Panc1 (cell line): ENCODE results near the gene NCAM2. TPM values are rescaled to one million over a fixed set of nuclear protein-coding genes. Genes with fewer than 3 reads are reported as not detected.

Source experiments
- ATAC-seq: fragments of 200-7000 bp; cut with Tn5 transposase; 2 replicates; pipeline ENCODE4 v1.9.1; 2020; ENCODE audit warnings: mild to moderate bottlenecking, moderate library complexity
- BruUV-seq: library from RNA; stranded (reverse); fragments of 400-500 nt; replicated peaks from 2 replicates; lab custom pipeline; 2021; lab: Mats Ljungman, UMichigan
- CTCF ChIA-PET: fragments of 300-600 bp; sonication (Branson Sonifier 250); formaldehyde crosslinking; loops from one replicate; lab custom pipeline; 2022; ENCODE audit warnings: antibody characterized with exemption; lab: Charles Lee
- POLR2A ChIA-PET: fragments of 300-600 bp; sonication (Branson Sonifier 250); formaldehyde crosslinking; loops from one replicate; lab custom pipeline; 2022; ENCODE audit warnings: antibody characterized with exemption; lab: Charles Lee
- DNase-seq: peaks from one replicate; pipeline ENCODE4 v3.0.0-alpha.2; 2010; ENCODE audit warnings: low read depth, low spot score
- H3K27ac ChIP-seq: 2 replicates; pipeline ENCODE4 v1.5.1; 2011; ENCODE audit warnings: mild to moderate bottlenecking, low read length, inconsistent platforms
- H3K27me3 ChIP-seq: fragments of 200-500 bp; sonication (Bioruptor generic); 2 replicates; pipeline ENCODE4 v1.6.0; 2014; ENCODE audit warnings: low read length, inconsistent platforms; ENCODE audit not compliant: control insufficient read depth, insufficient read depth
- H3K36me3 ChIP-seq: fragments of 200-500 bp; sonication (Bioruptor generic); 2 replicates; pipeline ENCODE4 v1.5.1; 2014; ENCODE audit warnings: inconsistent platforms, mild to moderate bottlenecking, low read length, moderate library complexity; ENCODE audit not compliant: control insufficient read depth, insufficient read depth
- H3K4me1 ChIP-seq: 2 replicates; pipeline ENCODE4 v1.5.1; 2011; ENCODE audit warnings: inconsistent platforms, mild to moderate bottlenecking, low read length, moderate library complexity; ENCODE audit not compliant: control insufficient read depth, insufficient read depth
- H3K4me3 ChIP-seq, 2 experiments: 2 replicates each; pipeline ENCODE4 v1.5.1; 2011 to 2012; ENCODE audit warnings: low read depth in 2 of 2, low read length in 2 of 2, mild to moderate bottlenecking in 2 of 2, inconsistent platforms in 1 of 2, moderate library complexity in 1 of 2
- H3K9me3 ChIP-seq: fragments of 200-500 bp; sonication (Bioruptor generic); 2 replicates; pipeline ENCODE4 v1.5.1; 2014; ENCODE audit warnings: low read depth, mild to moderate bottlenecking, inconsistent platforms, low read length, moderate library complexity; ENCODE audit not compliant: control insufficient read depth, insufficient read depth
- POLR2AphosphoS5 ChIP-seq: IDR thresholded peaks from 2 replicates; pipeline ENCODE4 v1.6.1; 2012; ENCODE audit warnings: mild to moderate bottlenecking, low read depth, low read length, moderate library complexity
- SIN3A ChIP-seq: IDR thresholded peaks from 2 replicates; pipeline ENCODE4 v1.6.1; 2012; ENCODE audit warnings: low read depth, mild to moderate bottlenecking, low read length, moderate library complexity, borderline replicate concordance; ENCODE audit not compliant: insufficient read depth
- TCF7L2 ChIP-seq: IDR thresholded peaks from 2 replicates; pipeline ENCODE4 v1.6.1; 2011; ENCODE audit warnings: mild to moderate bottlenecking, low read depth, low read length, inconsistent platforms
- in situ Hi-C: cut with HindIII; loops from 2 replicates; pipeline ENCODE4 v1.10.0; 2016; ENCODE audit warnings: low sequenced_read_pairs, low pct_unique_long_range_greater_than_20kb
- intact Hi-C: fragments of 100-400 bp; cut with micrococcal nuclease; formaldehyde crosslinking; loops from one replicate; pipeline ENCODE4 v1.10.0; 2022; ENCODE audit not compliant: unreplicated experiment
- total RNA-seq: library from RNA; stranded (reverse); gene quantifications from one replicate; pipeline ENCODE4 v1.2.1, GENCODE V29; 2021; ENCODE audit not compliant: unreplicated experiment
- TF ChIP-seq, protein P1 (sequence below), 2 experiments: IDR thresholded peaks; 2 replicates each; pipeline ENCODE4 v1.6.1; 2011 to 2012; ENCODE audit warnings: low read depth in 2 of 2, control low read depth in 1 of 2, low read length in 1 of 2, mild to moderate bottlenecking in 1 of 2, moderate library complexity in 1 of 2; ENCODE audit not compliant: insufficient read depth in 1 of 2
- TF ChIP-seq, protein P2 (sequence below): fragments of 450-650 bp; IDR thresholded peaks from 2 replicates; pipeline ENCODE4 v1.5.1; 2017; ENCODE audit warnings: mild to moderate bottlenecking

Gene NCAM2
- total RNA-seq, 1 experiment from 2014 or later = 2.2 TPM

DNA sequence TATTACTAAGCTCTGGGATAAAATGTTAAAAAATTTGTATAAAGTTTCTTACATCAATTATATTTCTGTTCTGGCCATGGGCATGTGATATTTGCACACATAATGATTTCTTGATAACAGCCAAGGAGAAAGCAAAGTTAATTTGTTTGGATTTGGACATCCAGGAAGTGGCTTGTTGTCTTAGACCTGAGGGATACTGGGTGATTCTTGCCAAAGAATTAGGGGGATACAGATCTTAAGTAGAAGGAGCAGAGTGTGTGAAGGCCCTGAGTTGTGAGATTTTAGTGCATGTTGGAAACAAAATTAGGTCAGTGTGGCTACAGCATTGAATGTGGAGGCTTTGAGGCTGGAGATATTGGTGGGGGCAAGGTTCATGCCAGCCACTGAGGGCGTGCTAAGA, 65.6 kb downstream of the NCAM2 start:
- intact Hi-C loops (no loop called here), in situ Hi-C loops (no loop called here)
- Histone ChIP-seq H3K27me3 (no peaks in the 10 kb centered on the region), H3K4me1 (no peaks in the 10 kb centered on the region), H3K4me3 (no peak overlapping the region), H3K9me3 (no peaks in the 10 kb centered on the region), H3K36me3 (no peaks in the 10 kb centered on the region), H3K27ac (no peak overlapping the region)
- DNase-seq (no peak), ATAC-seq (no peak)
- BruUV-seq = no TSS peak
- POLR2A ChIA-PET = no interaction called here
- TF ChIP-seq, protein P1, sequence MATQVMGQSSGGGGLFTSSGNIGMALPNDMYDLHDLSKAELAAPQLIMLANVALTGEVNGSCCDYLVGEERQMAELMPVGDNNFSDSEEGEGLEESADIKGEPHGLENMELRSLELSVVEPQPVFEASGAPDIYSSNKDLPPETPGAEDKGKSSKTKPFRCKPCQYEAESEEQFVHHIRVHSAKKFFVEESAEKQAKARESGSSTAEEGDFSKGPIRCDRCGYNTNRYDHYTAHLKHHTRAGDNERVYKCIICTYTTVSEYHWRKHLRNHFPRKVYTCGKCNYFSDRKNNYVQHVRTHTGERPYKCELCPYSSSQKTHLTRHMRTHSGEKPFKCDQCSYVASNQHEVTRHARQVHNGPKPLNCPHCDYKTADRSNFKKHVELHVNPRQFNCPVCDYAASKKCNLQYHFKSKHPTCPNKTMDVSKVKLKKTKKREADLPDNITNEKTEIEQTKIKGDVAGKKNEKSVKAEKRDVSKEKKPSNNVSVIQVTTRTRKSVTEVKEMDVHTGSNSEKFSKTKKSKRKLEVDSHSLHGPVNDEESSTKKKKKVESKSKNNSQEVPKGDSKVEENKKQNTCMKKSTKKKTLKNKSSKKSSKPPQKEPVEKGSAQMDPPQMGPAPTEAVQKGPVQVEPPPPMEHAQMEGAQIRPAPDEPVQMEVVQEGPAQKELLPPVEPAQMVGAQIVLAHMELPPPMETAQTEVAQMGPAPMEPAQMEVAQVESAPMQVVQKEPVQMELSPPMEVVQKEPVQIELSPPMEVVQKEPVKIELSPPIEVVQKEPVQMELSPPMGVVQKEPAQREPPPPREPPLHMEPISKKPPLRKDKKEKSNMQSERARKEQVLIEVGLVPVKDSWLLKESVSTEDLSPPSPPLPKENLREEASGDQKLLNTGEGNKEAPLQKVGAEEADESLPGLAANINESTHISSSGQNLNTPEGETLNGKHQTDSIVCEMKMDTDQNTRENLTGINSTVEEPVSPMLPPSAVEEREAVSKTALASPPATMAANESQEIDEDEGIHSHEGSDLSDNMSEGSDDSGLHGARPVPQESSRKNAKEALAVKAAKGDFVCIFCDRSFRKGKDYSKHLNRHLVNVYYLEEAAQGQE (IDR thresholded peaks at IDR 0.05; ENCODE audit: insufficient read depth in 1 of 2, low read depth in 2 of 2, low read length in 1 of 2) = no peak
- TF ChIP-seq TCF7L2 (no peak), POLR2AphosphoS5 (no peak), SIN3A (no peak)
- TF ChIP-seq, protein P2, sequence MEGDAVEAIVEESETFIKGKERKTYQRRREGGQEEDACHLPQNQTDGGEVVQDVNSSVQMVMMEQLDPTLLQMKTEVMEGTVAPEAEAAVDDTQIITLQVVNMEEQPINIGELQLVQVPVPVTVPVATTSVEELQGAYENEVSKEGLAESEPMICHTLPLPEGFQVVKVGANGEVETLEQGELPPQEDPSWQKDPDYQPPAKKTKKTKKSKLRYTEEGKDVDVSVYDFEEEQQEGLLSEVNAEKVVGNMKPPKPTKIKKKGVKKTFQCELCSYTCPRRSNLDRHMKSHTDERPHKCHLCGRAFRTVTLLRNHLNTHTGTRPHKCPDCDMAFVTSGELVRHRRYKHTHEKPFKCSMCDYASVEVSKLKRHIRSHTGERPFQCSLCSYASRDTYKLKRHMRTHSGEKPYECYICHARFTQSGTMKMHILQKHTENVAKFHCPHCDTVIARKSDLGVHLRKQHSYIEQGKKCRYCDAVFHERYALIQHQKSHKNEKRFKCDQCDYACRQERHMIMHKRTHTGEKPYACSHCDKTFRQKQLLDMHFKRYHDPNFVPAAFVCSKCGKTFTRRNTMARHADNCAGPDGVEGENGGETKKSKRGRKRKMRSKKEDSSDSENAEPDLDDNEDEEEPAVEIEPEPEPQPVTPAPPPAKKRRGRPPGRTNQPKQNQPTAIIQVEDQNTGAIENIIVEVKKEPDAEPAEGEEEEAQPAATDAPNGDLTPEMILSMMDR = no peak
- CTCF ChIA-PET = no interaction called here

DNA sequence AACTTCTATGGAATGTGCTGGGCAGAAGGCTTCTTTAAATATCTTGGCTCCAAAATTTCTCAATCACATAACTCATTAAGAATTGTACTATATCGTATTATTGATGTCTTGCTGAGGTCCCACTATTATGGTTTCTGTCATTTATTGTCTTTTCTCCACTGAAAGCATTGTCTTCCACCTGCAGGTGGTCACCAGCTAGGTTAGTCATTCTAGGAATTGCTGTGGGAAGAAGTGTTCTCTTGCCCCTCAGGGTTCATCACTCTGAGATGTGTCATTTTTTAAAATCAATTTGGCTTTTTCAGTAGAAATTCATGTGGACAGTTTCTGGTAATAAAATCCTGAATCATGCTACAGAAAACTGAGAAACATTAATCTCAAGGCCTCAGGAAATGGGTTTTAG, 66.1 kb downstream of the NCAM2 start:
- H3K4me1 ChIP-seq = no peaks in the 10 kb centered on the region
- ATAC-seq (no peak), DNase-seq (no peak)
- ChIA-PET CTCF (no interaction called here), POLR2A (no interaction called here)
- no peaks in the 10 kb centered on the region for H3K36me3 ChIP-seq
- H3K27me3 ChIP-seq = no peaks in the 10 kb centered on the region
- TF ChIP-seq, protein P1 (IDR thresholded peaks at IDR 0.05; ENCODE audit: insufficient read depth in 1 of 2, low read depth in 2 of 2, low read length in 1 of 2) = no peak
- no peak for TF ChIP-seq TCF7L2
- TF ChIP-seq SIN3A = no peak
- TF ChIP-seq POLR2AphosphoS5 = no peak
- TF ChIP-seq, protein P2 = no peak
- in situ Hi-C loops = no loop called here
- no peak overlapping the region for H3K4me3 ChIP-seq
- BruUV-seq = no TSS peak
- H3K27ac ChIP-seq = no peak overlapping the region
- intact Hi-C loops = no loop called here
- no peaks in the 10 kb centered on the region for H3K9me3 ChIP-seq
